ENCODE measurements around the gene AKR1B1. TPM values are rescaled to one million over a fixed set of nuclear protein-coding genes. Genes with fewer than 3 reads are reported as not detected.

Gene AKR1B1
- total RNA-seq, 4 donors from 2014 or later, result 87.3 to 119 (median 95.6) TPM

DNA sequence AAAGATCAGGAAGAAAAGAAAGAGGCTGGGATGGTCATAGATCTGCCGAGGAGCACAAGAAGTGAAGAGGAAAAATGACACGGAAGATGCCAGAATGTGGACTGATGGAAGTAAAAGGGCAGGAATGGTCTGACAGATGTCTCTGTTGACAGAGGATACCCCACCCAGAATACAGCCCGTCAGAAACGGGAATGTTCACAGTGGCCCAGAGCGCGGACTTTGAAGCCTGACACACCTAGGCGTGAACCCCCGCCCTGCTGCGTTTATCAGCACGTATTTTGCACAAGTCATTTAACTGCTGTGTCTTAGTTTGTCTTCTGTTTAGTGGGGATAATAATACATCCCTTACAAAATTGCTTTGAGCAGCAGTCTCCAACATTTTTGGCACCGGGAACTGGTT is 27.1 kb downstream of the AKR1B1 start:
- Histone ChIP-seq H3K36me3 (no peaks in the 10 kb centered on the region), H3K27me3 (no peaks in the 10 kb centered on the region), H3K4me1 (peaks cover 0 to 4% of the 10 kb centered on the region in 2 donors), H3K4me3 (peak overlapping the region; percentile 40 to 65 (median 54)), H3K9me3 (no peaks in the 10 kb centered on the region), H3K27ac (peak overlapping the region; percentile 75 to 84 (median 82))
- ATAC-seq (no peak), DNase-seq (no peak)
- TF ChIP-seq, protein P1, sequence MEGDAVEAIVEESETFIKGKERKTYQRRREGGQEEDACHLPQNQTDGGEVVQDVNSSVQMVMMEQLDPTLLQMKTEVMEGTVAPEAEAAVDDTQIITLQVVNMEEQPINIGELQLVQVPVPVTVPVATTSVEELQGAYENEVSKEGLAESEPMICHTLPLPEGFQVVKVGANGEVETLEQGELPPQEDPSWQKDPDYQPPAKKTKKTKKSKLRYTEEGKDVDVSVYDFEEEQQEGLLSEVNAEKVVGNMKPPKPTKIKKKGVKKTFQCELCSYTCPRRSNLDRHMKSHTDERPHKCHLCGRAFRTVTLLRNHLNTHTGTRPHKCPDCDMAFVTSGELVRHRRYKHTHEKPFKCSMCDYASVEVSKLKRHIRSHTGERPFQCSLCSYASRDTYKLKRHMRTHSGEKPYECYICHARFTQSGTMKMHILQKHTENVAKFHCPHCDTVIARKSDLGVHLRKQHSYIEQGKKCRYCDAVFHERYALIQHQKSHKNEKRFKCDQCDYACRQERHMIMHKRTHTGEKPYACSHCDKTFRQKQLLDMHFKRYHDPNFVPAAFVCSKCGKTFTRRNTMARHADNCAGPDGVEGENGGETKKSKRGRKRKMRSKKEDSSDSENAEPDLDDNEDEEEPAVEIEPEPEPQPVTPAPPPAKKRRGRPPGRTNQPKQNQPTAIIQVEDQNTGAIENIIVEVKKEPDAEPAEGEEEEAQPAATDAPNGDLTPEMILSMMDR (IDR thresholded peaks at IDR 0.05 in 4 of 5, conservative IDR thresholded peaks at IDR 0.05 in 1 of 5), result no peak
- TF ChIP-seq POLR2A (IDR thresholded peaks at IDR 0.05), result no peak
- intact Hi-C loops (cut with DNase I; ENCODE audit: low total_unique reads), result loop anchor here (1.0 kb wide), 4 partner anchors 82 to 174 kb away; no protein-coding TSS in a partner anchor
- in situ Hi-C loops (cut with MboI; ENCODE audit: low sequenced_read_pairs in 4 of 4), result loop anchor here (5.0 to 10.0 kb wide), 5 partner anchors 73 to 180 kb away; no protein-coding TSS in a partner anchor

DNA sequence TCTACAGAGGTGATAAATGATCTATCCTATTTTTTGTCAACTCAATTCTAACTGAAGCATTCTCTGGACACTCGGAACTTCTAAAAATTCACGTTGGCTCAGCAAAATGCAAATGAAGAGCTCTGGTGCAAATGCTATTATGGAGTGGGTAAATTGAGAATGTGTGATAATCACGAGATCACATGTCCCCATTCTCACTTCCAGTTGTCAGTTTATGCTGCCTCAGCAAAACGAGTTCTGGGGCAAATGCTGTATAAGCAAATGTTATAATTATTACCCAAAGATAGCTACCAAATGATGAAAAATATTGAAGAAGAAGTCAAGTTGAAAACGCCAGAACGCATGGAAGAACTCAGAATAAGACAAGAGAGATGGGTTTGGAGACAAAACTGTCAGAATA is 29.4 kb downstream of the AKR1B1 start:
- Histone ChIP-seq H3K4me1 (peaks cover 0 to 4% of the 10 kb centered on the region in 2 donors), H3K36me3 (no peaks in the 10 kb centered on the region), H3K4me3 (no peak overlapping the region), H3K27ac (no peak overlapping the region), H3K9me3 (no peaks in the 10 kb centered on the region), H3K27me3 (no peaks in the 10 kb centered on the region)
- in situ Hi-C loops (cut with MboI; ENCODE audit: low sequenced_read_pairs in 4 of 4), result no loop called here
- ATAC-seq (no peak), DNase-seq (no peak)
- intact Hi-C loops (cut with DNase I; ENCODE audit: low total_unique reads), result no loop called here
- no peak for TF ChIP-seq POLR2A (IDR thresholded peaks at IDR 0.05)
- TF ChIP-seq, protein P1 (IDR thresholded peaks at IDR 0.05 in 4 of 5, conservative IDR thresholded peaks at IDR 0.05 in 1 of 5), result no peak

DNA sequence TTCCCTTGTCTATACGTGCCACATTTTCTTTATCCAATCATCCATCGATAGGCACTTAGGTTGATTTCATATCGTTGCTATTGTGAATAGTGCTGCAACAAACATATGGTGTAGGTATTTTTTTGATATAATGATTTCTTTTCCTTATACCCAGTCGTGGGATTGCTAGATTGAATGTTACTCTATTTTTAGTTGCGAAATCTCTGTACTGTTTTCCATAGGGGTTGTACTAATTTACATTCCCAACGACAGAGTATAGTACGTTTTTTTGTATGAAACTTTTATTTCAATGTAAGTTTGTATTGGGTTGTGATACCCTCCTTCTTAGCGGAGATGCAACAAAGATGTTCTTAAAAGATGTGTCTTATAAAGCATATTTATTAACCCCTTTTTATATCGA is 30.0 kb downstream of the AKR1B1 start:
- ATAC-seq, result no peak
- intact Hi-C loops (cut with DNase I; ENCODE audit: low total_unique reads), result no loop called here
- Histone ChIP-seq H3K27ac (no peak overlapping the region), H3K4me1 (peaks cover 0 to 4% of the 10 kb centered on the region in 2 donors), H3K36me3 (no peaks in the 10 kb centered on the region), H3K9me3 (no peaks in the 10 kb centered on the region), H3K4me3 (no peak overlapping the region), H3K27me3 (no peaks in the 10 kb centered on the region)
- no peak for TF ChIP-seq POLR2A (IDR thresholded peaks at IDR 0.05)
- TF ChIP-seq, protein P1 (IDR thresholded peaks at IDR 0.05 in 4 of 5, conservative IDR thresholded peaks at IDR 0.05 in 1 of 5), result no peak
- DNase-seq, result no peak
- in situ Hi-C loops (cut with MboI; ENCODE audit: low sequenced_read_pairs in 4 of 4), result no loop called here

DNA sequence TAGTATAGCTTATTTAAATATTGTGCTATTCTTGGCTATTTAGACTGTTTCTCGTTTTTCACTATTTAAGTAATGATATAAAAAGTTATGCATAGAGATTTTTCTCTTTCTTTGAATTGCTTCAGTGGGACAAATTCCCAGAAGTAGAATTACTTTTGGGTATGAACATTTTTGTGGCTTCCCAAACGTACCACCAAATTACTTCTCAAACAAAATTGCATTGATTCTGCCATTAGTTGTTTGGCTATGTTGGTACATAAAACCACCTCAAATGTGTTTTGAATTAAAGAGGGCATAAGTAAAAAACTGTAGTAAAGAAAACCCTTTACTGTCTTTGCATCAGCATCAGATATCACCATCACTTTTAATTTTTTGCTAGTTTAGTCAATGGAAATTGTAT is 31.0 kb downstream of the AKR1B1 start:
- Histone ChIP-seq H3K4me3 (no peak overlapping the region), H3K36me3 (no peaks in the 10 kb centered on the region), H3K27ac (no peak overlapping the region), H3K4me1 (peaks cover 0 to 1% of the 10 kb centered on the region in 2 donors), H3K27me3 (no peaks in the 10 kb centered on the region), H3K9me3 (no peaks in the 10 kb centered on the region)
- DNase-seq, result no peak
- no peak for TF ChIP-seq POLR2A (IDR thresholded peaks at IDR 0.05)
- TF ChIP-seq, protein P1 (IDR thresholded peaks at IDR 0.05 in 4 of 5, conservative IDR thresholded peaks at IDR 0.05 in 1 of 5), result no peak
- intact Hi-C loops (cut with DNase I; ENCODE audit: low total_unique reads), result no loop called here
- in situ Hi-C loops (cut with MboI; ENCODE audit: low sequenced_read_pairs in 4 of 4), result no loop called here
- no peak for ATAC-seq

DNA sequence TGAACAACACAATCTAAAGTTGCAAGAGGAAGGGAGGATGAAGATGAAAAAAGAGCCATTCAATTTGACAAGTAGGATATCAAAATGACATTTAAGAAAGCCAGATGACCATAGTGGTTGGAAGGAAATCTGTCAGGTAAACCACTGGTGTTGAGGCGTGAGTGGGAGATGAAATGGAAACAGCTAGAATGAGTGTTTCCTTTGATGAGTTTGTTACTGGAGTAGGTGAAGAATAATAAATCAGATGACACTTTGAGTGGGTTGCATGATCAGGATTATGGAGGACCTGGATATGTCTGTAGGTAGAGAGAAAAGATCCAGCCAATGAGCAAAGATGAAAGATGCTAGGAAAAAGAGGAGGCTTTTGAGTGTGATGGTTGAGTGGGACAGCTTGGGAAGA is 33.1 kb downstream of the AKR1B1 start:
- intact Hi-C loops (cut with DNase I; ENCODE audit: low total_unique reads), result no loop called here
- in situ Hi-C loops (cut with MboI; ENCODE audit: low sequenced_read_pairs in 4 of 4), result no loop called here

More for the DNA sequence above, 33.1 kb downstream of the AKR1B1 start:
- TF ChIP-seq, protein P1 (IDR thresholded peaks at IDR 0.05 in 4 of 5, conservative IDR thresholded peaks at IDR 0.05 in 1 of 5), result no peak
- TF ChIP-seq POLR2A (IDR thresholded peaks at IDR 0.05), result no peak
- Histone ChIP-seq H3K27ac (no peak overlapping the region), H3K27me3 (no peaks in the 10 kb centered on the region), H3K36me3 (no peaks in the 10 kb centered on the region), H3K4me3 (no peak overlapping the region), H3K4me1 (no peaks in the 10 kb centered on the region), H3K9me3 (no peaks in the 10 kb centered on the region)
- no peak for ATAC-seq
- no peak for DNase-seq

All from gastrocnemius medialis (tissue), 4 donors.